Chondrocyte (in vitro differentiated cells): ENCODE measurements around the gene WBP2. TPM values are rescaled to one million over a fixed set of nuclear protein-coding genes. Genes with fewer than 3 reads are reported as not detected.

Source experiments
- DNase-seq: peaks from one replicate; pipeline ENCODE4 v3.0.0; 2021; ENCODE audit warnings: mixed read lengths, low spot score
- H3K27ac Mint-ChIP-seq: one replicate; pipeline ENCODE4 v1.8.0; 2021; ENCODE audit warnings: mild to moderate bottlenecking, moderate library complexity, mixed read lengths; ENCODE audit not compliant: unreplicated experiment
- H3K27me3 Mint-ChIP-seq: 2 replicates; pipeline ENCODE4 v1.8.0; 2021; ENCODE audit warnings: low read depth, mixed read lengths
- H3K36me3 Mint-ChIP-seq: 2 replicates; pipeline ENCODE4 v1.8.0; 2021; ENCODE audit warnings: low read depth, mixed read lengths
- H3K4me1 Mint-ChIP-seq: 2 replicates; pipeline ENCODE4 v1.8.0; 2021; ENCODE audit warnings: low read depth, mild to moderate bottlenecking, mixed read lengths
- H3K4me3 Mint-ChIP-seq: one replicate; pipeline ENCODE4 v1.8.0; 2021; ENCODE audit warnings: mild to moderate bottlenecking, moderate library complexity, mixed read lengths; ENCODE audit not compliant: unreplicated experiment
- H3K9me3 Mint-ChIP-seq: 2 replicates; pipeline ENCODE4 v1.8.0; 2021; ENCODE audit warnings: low read depth, mixed read lengths
- total RNA-seq: library from RNA; stranded (reverse); gene quantifications from 3 replicates; pipeline ENCODE4 v1.2.1, GENCODE V29; 2021
- TF ChIP-seq, protein P1 (sequence below): fragments of 200-600 bp; sonication (generic); IDR thresholded peaks from 2 replicates; pipeline ENCODE4 v1.5.0; 2021; ENCODE audit warnings: antibody characterized with exemption, mild to moderate bottlenecking, moderate library complexity

The WBP2 gene
- total RNA-seq, 1 donor from 2014 or later = 62.5 TPM

DNA sequence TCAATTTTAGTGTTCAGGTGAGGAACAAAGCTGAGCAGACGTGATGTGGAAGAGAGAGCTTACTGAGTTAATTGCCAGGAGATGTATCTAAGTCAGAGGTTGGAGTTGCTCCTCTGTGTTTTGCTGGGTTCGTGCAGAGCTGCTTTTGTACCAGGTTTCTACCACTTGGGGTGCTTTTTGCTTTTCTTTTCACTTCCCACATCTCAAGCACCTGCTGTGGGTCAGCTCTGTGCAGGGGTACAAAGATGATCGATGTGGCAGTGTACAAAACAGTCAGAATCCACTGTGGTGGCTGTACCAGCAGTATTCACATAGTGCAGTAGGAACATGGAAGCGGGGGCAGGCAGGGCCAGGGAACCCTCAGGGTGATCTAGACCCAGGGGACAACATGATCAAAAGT is 55.7 kb downstream of the WBP2 start:
- no peaks in the 10 kb centered on the region for H3K4me1 Mint-ChIP-seq
- H3K4me3 Mint-ChIP-seq = no peak overlapping the region
- TF ChIP-seq, protein P1, sequence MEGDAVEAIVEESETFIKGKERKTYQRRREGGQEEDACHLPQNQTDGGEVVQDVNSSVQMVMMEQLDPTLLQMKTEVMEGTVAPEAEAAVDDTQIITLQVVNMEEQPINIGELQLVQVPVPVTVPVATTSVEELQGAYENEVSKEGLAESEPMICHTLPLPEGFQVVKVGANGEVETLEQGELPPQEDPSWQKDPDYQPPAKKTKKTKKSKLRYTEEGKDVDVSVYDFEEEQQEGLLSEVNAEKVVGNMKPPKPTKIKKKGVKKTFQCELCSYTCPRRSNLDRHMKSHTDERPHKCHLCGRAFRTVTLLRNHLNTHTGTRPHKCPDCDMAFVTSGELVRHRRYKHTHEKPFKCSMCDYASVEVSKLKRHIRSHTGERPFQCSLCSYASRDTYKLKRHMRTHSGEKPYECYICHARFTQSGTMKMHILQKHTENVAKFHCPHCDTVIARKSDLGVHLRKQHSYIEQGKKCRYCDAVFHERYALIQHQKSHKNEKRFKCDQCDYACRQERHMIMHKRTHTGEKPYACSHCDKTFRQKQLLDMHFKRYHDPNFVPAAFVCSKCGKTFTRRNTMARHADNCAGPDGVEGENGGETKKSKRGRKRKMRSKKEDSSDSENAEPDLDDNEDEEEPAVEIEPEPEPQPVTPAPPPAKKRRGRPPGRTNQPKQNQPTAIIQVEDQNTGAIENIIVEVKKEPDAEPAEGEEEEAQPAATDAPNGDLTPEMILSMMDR = no peak
- H3K9me3 Mint-ChIP-seq = no peaks in the 10 kb centered on the region
- DNase-seq = peak; percentile 35
- peaks cover 7% of the 10 kb centered on the region for H3K36me3 Mint-ChIP-seq
- H3K27me3 Mint-ChIP-seq = no peaks in the 10 kb centered on the region
- no peak overlapping the region for H3K27ac Mint-ChIP-seq

DNA sequence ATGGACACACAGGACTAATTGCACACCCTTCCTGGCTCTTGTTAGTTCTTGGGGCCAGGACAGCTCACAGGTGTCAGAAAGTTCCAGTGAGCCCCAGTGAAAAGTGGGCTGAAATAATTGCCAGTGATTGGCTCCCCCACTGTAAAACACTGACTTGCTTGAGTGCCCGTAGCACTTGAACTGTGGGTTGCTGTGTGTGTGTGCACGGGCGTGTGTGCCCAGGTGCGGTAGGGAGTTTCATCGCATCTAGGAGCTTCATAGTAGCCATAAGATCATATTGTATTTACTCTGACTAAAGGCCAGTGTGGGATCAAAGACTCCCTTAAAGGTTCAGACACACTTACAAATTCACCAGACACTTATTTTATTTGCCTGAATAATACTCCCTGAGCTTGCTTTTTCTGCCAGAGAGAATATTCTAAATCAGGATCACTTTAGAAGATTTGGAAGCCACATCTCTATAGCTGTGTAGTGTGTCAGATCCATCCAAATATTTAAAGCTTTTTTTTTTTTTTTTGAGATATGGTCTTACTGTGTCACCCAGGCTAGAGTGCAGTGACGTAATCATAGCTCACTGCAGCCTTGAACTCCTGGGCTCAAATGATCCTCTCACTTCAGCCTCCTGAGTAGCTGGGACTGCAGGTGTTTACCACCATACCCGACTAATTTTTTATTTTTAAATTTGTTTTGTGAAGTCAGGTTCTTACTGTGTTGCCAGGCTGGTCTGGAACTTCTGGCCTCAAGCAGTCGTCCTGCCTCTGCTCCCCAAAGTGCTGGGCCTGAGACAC is 59.1 kb downstream of the WBP2 start:
- Mint-ChIP-seq H3K27ac (peak overlapping the region; percentile 49), H3K4me1 (peaks cover 6% of the 10 kb centered on the region), H3K9me3 (no peaks in the 10 kb centered on the region), H3K4me3 (no peak overlapping the region), H3K27me3 (no peaks in the 10 kb centered on the region), H3K36me3 (peaks cover 7% of the 10 kb centered on the region)
- peak; percentile 9 for DNase-seq
- TF ChIP-seq, protein P1 = no peak

Other genes with a start within 250 kb of the WBP2 start
- gene SMIM5, start 221.9 kb downstream of the WBP2 start, total RNA-seq = 0.23 to 0.29 TPM in 2 of 3 replicates, not detected in the other
- 20.4 to 30.4 TPM (median 21.1 TPM) in 3 replicates for gene RECQL5, start 188.2 kb downstream of the WBP2 start, total RNA-seq
- 59.9 to 91.8 TPM (median 67.5 TPM) in 3 replicates for gene SAP30BP, start 188.0 kb downstream of the WBP2 start, total RNA-seq
- 5.2 to 52.3 TPM (median 5.6 TPM) in 3 replicates for gene ITGB4, start 133.9 kb downstream of the WBP2 start, total RNA-seq
- gene GALK1, start 90.1 kb downstream of the WBP2 start, total RNA-seq = 27.8 to 34.7 TPM (median 30.0 TPM) in 3 replicates
- 20.9 to 35.8 TPM (median 21.0 TPM) in 3 replicates for gene UNK, start 70.5 kb downstream of the WBP2 start, total RNA-seq
- gene UNC13D, start 10.9 kb downstream of the WBP2 start, total RNA-seq = 1.1 to 3.1 TPM (median 1.5 TPM) in 3 replicates
- gene TRIM47, start 23.2 kb upstream of the WBP2 start, total RNA-seq = 33.9 to 50.6 TPM (median 46.3 TPM) in 3 replicates
- gene TRIM65, start 41.6 kb upstream of the WBP2 start, total RNA-seq = 25.2 to 27.1 TPM (median 27.0 TPM) in 3 replicates
- gene MRPL38, start 49.5 kb upstream of the WBP2 start, total RNA-seq = 47.4 to 53.3 TPM (median 49.8 TPM) in 3 replicates
- 6.7 to 19.8 TPM (median 7.5 TPM) in 3 replicates for gene FBF1, start 85.7 kb upstream of the WBP2 start, total RNA-seq
- 50.2 to 63.3 TPM (median 52.3 TPM) in 3 replicates for gene ACOX1, start 123.8 kb upstream of the WBP2 start, total RNA-seq
- gene TEN1, start 123.9 kb upstream of the WBP2 start, total RNA-seq = 17.1 to 22.2 TPM (median 21.8 TPM) in 3 replicates
- gene CDK3, start 145.5 kb upstream of the WBP2 start, total RNA-seq = 6.3 to 7.1 TPM (median 6.7 TPM) in 3 replicates
- not detected in 3 replicates for gene EVPL, start 172.0 kb upstream of the WBP2 start, total RNA-seq
- gene SRP68, start 217.2 kb upstream of the WBP2 start, total RNA-seq = 62.1 to 77.6 TPM (median 63.0 TPM) in 3 replicates
- not detected in 3 replicates for gene GALR2, start 219.4 kb upstream of the WBP2 start, total RNA-seq
- not detected in 3 replicates for gene ZACN, start 223.8 kb upstream of the WBP2 start, total RNA-seq
- 129 to 180 TPM (median 131 TPM) in 3 replicates for gene EXOC7, start 248.5 kb upstream of the WBP2 start, total RNA-seq